ENCODE results near the gene ARL3. TPM values are rescaled to one million over a fixed set of nuclear protein-coding genes. Genes with fewer than 3 reads are reported as not detected.
"Not testable (repeated sequence)": the region's sequence is repeated elsewhere in the genome, so short reads cannot be mapped to it uniquely, and the experiment has no call there.

The ARL3 gene
- total RNA-seq, 1 experiment from 2014 or later: 13.3 TPM

DNA sequence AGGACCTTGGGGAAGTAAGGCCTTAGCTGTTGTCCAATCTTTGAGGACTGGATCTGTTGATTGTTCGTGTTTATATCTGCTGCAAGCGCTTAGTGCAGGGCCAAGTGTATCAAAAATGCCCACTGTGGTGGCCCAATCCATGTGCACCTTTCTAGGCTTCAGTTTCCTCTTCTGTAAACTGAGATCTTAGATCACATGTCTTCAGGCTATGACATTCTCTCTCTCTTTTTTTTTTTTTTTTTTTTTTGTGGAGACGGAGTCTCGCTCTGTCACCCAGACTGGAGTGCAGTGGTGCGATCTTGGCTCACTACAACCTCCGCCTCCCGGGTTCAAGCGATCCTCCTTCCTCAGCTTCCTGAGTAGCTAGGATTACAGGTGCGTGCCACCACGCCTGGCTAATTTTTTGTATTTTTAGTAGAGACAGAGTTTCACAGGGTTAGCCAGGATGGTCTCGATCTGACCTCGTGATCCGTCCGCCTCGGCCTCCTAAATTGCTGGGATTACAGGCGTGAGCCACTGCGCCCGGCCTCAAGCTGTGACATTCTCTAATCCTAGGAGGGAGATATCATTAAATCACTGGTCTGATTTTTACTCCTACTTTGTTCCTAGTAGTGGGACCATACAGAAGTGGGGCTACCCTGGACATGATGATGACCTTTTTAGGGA is 2.8 kb upstream of the ARL3 start:
- ATAC-seq; H3K27me3 Mint-ChIP-seq (ENCODE audit: low read depth); H3K9me3 Mint-ChIP-seq; DNase-seq (ENCODE audit: low spot score): not testable (repeated sequence)
- peaks cover 58% of the 10 kb centered on the region for H3K4me1 Mint-ChIP-seq
- peak overlapping the region; percentile 80 for H3K27ac Mint-ChIP-seq
- peaks cover 18% of the 10 kb centered on the region for H3K36me3 Mint-ChIP-seq
- H3K4me3 Mint-ChIP-seq: peak overlapping the region; percentile 90
- ChIA-PET POLR2A (interaction anchor here (0.9 kb wide), 1 partner anchor 58 kb away, joined by 7 read pairs; no protein-coding TSS in a partner anchor), CTCF (interaction anchor here (0.6 kb wide), 1 partner anchor 1674 kb away, joined by 3 read pairs; no protein-coding TSS in a partner anchor)

DNA sequence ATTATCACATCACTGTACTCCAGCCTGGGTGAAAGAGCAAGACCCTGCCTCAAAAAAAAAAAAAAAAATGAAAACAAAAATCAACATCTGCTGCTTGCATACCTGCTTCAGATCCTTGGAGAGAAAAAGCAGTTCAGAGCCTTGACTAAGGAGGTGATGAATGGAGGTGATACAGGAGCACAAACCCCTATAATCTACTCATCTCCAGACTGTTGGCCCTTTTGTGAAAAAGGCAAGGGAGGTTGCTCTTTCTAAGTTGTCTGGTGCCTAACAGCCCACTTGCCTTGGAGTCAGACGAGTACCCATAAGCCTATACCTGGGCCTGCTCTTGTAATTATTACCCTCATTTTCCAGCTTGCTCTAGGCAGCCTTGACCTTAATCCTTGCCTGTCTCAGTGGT is 1.7 kb upstream of the ARL3 start:
- H3K4me3 Mint-ChIP-seq: peak overlapping the region; percentile 90
- ChIA-PET CTCF (interaction anchor here (0.7 to 6.4 kb wide), 2 partner anchors 39 to 321 kb away, joined by 4 to 101 read pairs; no protein-coding TSS in a partner anchor), POLR2A (interaction anchor here (0.9 kb wide), 1 partner anchor 57 kb away, joined by 7 read pairs; no protein-coding TSS in a partner anchor)
- TF ChIP-seq, protein P1, sequence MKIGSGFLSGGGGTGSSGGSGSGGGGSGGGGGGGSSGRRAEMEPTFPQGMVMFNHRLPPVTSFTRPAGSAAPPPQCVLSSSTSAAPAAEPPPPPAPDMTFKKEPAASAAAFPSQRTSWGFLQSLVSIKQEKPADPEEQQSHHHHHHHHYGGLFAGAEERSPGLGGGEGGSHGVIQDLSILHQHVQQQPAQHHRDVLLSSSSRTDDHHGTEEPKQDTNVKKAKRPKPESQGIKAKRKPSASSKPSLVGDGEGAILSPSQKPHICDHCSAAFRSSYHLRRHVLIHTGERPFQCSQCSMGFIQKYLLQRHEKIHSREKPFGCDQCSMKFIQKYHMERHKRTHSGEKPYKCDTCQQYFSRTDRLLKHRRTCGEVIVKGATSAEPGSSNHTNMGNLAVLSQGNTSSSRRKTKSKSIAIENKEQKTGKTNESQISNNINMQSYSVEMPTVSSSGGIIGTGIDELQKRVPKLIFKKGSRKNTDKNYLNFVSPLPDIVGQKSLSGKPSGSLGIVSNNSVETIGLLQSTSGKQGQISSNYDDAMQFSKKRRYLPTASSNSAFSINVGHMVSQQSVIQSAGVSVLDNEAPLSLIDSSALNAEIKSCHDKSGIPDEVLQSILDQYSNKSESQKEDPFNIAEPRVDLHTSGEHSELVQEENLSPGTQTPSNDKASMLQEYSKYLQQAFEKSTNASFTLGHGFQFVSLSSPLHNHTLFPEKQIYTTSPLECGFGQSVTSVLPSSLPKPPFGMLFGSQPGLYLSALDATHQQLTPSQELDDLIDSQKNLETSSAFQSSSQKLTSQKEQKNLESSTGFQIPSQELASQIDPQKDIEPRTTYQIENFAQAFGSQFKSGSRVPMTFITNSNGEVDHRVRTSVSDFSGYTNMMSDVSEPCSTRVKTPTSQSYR (CRISPR knock-in tag; IDR thresholded peaks at IDR 0.05): no peak
- no peak for TF ChIP-seq ATF1 (CRISPR knock-in tag; IDR thresholded peaks at IDR 0.05)
- TF ChIP-seq, protein P2, sequence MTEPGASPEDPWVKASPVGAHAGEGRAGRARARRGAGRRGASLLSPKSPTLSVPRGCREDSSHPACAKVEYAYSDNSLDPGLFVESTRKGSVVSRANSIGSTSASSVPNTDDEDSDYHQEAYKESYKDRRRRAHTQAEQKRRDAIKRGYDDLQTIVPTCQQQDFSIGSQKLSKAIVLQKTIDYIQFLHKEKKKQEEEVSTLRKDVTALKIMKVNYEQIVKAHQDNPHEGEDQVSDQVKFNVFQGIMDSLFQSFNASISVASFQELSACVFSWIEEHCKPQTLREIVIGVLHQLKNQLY (CRISPR knock-in tag; IDR thresholded peaks at IDR 0.05): no peak
- H3K4me1 Mint-ChIP-seq: peaks cover 55% of the 10 kb centered on the region
- H3K27ac Mint-ChIP-seq: peak overlapping the region; percentile 88
- peaks cover 14% of the 10 kb centered on the region for H3K36me3 Mint-ChIP-seq
- DNase-seq (ENCODE audit: low spot score) (no peak), ATAC-seq (no peak)
- H3K9me3 Mint-ChIP-seq: no peaks in the 10 kb centered on the region
- H3K27me3 Mint-ChIP-seq (ENCODE audit: low read depth): no peaks in the 10 kb centered on the region

DNA sequence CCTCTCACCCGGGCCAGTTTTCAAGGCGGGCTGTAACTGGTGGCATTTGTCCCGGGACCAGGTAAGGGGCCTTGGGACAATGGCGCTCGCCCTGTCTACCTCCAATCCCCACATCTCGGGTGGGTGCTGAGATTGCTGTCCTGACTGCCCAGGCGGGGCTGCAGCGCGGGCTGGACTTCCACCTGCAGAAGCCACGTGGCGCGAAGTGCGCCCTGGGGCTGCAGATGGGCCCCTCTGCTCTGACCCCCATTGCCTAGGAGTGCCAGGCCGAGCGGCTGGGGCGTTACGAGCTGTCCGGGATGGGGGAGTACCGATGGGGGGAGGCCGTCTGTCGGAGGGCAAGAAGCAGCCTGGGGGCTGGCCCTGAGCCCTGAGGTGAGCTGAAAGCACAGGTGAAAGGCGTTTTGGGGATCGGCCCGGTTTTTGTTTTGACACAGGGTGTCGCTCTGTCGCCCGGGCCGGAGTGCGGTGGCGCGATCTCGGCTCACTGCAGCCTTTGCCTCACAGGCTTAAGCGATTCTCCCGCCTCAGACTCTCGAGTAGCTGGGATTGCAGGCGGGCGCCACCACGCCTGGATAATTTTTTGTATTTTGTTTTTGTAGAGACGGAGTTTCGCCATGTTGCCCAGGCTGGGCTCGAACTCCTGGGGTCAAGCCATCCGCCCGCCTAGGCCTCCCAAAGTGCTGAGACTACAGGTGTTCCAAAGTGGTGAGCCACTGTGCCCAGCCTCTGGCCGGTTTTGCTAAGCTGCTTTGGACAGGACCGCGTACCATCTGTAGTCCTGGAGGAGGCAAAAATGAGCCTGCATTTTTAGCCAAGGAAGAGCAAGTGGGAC is 641 bp upstream of the ARL3 start, which contains the start of gene SFXN2:
Gene SFXN2, plus strand, starts transcription at position 16 of the 835 bp plus-strand sequence. CDS start 12,001 bp downstream, outside the sequence.
- Mint-ChIP-seq H3K27ac (peak within 1 kb of the TSS; percentile 73), H3K36me3 (peaks cover 9% of the 10 kb centered on the region), H3K4me1 (peaks cover 51% of the 10 kb centered on the region), H3K9me3 (no peaks in the 10 kb centered on the region), H3K27me3 (ENCODE audit: low read depth) (no peaks in the 10 kb centered on the region), H3K4me3 (peak within 1 kb of the TSS; percentile 90)
- POLR2A ChIA-PET: interaction anchor here (0.6 to 2.8 kb wide), 6 partner anchors 28 to 203 kb away, joined by 3 to 13 read pairs (median 7); partner anchors contain the start of genes CNNM2 and WBP1L
- DNase-seq (ENCODE audit: low spot score) (peak; percentile 74), ATAC-seq (peak; percentile 9)
- CTCF ChIA-PET: interaction anchor here (0.5 to 6.4 kb wide), 20 partner anchors 28 to 530 kb away, joined by 3 to 101 read pairs (median 4); partner anchors contain the start of genes ACTR1A, NFKB2, SUFU and TRIM8
- TF ChIP-seq, protein P3, sequence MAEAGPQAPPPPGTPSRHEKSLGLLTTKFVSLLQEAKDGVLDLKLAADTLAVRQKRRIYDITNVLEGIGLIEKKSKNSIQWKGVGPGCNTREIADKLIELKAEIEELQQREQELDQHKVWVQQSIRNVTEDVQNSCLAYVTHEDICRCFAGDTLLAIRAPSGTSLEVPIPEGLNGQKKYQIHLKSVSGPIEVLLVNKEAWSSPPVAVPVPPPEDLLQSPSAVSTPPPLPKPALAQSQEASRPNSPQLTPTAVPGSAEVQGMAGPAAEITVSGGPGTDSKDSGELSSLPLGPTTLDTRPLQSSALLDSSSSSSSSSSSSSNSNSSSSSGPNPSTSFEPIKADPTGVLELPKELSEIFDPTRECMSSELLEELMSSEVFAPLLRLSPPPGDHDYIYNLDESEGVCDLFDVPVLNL (CRISPR knock-in tag; IDR thresholded peaks at IDR 0.05; ENCODE audit: borderline replicate concordance, low read depth): peak; percentile 52; the same call in 1 of the 2 replicates
- TF ChIP-seq OVOL2 (CRISPR knock-in tag; IDR thresholded peaks at IDR 0.05; ENCODE audit: borderline replicate concordance) (no peak), GTF2I (CRISPR knock-in tag; conservative IDR thresholded peaks at IDR 0.05) (no peak), ZNF232 (CRISPR knock-in tag; IDR thresholded peaks at IDR 0.05) (0 out of 2 replicates have a peak, but pooled peaks have one; percentile 26), CREM (CRISPR knock-in tag; IDR thresholded peaks at IDR 0.05) (peak; percentile 47; the same call in 1 of the 2 replicates), ATF1 (CRISPR knock-in tag; IDR thresholded peaks at IDR 0.05) (0 out of 2 replicates have a peak, but pooled peaks have one; percentile 51), NR2C2 (CRISPR knock-in tag; IDR thresholded peaks at IDR 0.05) (no peak), GABPB1 (CRISPR knock-in tag; IDR thresholded peaks at IDR 0.05) (peak; percentile 3; the same call in 1 of the 2 replicates), NR1H2 (CRISPR knock-in tag; IDR thresholded peaks at IDR 0.05) (no peak), ZNF671 (CRISPR knock-in tag; IDR thresholded peaks at IDR 0.05) (no peak), KAT7 (CRISPR knock-in tag; IDR thresholded peaks at IDR 0.05; ENCODE audit: borderline replicate concordance) (peak; percentile 69; the same call in 1 of the 2 replicates), IRF2 (CRISPR knock-in tag; IDR thresholded peaks at IDR 0.05; ENCODE audit: borderline replicate concordance, low read depth) (no peak), SP1 (CRISPR knock-in tag; conservative IDR thresholded peaks at IDR 0.05) (0 out of 2 replicates have a peak, but pooled peaks have one; percentile 30)
- TF ChIP-seq, protein P4, sequence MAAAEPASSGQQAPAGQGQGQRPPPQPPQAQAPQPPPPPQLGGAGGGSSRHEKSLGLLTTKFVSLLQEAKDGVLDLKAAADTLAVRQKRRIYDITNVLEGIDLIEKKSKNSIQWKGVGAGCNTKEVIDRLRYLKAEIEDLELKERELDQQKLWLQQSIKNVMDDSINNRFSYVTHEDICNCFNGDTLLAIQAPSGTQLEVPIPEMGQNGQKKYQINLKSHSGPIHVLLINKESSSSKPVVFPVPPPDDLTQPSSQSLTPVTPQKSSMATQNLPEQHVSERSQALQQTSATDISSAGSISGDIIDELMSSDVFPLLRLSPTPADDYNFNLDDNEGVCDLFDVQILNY (CRISPR knock-in tag; IDR thresholded peaks at IDR 0.05): 0 out of 2 replicates have a peak, but pooled peaks have one; percentile 33
- TF ChIP-seq, protein P5, sequence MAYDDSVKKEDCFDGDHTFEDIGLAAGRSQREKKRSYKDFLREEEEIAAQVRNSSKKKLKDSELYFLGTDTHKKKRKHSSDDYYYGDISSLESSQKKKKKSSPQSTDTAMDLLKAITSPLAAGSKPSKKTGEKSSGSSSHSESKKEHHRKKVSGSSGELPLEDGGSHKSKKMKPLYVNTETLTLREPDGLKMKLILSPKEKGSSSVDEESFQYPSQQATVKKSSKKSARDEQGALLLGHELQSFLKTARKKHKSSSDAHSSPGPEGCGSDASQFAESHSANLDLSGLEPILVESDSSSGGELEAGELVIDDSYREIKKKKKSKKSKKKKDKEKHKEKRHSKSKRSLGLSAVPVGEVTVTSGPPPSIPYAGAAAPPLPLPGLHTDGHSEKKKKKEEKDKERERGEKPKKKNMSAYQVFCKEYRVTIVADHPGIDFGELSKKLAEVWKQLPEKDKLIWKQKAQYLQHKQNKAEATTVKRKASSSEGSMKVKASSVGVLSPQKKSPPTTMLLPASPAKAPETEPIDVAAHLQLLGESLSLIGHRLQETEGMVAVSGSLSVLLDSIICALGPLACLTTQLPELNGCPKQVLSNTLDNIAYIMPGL (CRISPR knock-in tag; IDR thresholded peaks at IDR 0.05): peak; percentile 69; the same call in 1 of the 2 replicates

Measured in WTC11 (cell line).